Retinal pigment epithelial cell (primary cell): ENCODE data around the gene ALAS2.
A peak's percentile ranks its signal among the peaks of the same experiment; 100 is the strongest.
"Not testable (repeated sequence)": the region's sequence is repeated elsewhere in the genome, so short reads cannot be mapped to it uniquely, and the experiment has no call there.

ENCODE experiments used
- DNase-seq: peaks from one replicate; pipeline ENCODE4 v3.0.0-alpha.2; 2010; ENCODE audit warnings: low read depth
- H3K4me3 ChIP-seq: 2 replicates; pipeline ENCODE4 v1.5.1; 2011; ENCODE audit warnings: mild to moderate bottlenecking, low read length, control low read depth, moderate library complexity
- TF ChIP-seq, protein P1 (sequence below): conservative IDR thresholded peaks from 2 replicates; pipeline ENCODE4 v1.5.1; 2011; ENCODE audit warnings: low read depth, low read length, control low read depth, inconsistent platforms

The ALAS2 gene, protein sequence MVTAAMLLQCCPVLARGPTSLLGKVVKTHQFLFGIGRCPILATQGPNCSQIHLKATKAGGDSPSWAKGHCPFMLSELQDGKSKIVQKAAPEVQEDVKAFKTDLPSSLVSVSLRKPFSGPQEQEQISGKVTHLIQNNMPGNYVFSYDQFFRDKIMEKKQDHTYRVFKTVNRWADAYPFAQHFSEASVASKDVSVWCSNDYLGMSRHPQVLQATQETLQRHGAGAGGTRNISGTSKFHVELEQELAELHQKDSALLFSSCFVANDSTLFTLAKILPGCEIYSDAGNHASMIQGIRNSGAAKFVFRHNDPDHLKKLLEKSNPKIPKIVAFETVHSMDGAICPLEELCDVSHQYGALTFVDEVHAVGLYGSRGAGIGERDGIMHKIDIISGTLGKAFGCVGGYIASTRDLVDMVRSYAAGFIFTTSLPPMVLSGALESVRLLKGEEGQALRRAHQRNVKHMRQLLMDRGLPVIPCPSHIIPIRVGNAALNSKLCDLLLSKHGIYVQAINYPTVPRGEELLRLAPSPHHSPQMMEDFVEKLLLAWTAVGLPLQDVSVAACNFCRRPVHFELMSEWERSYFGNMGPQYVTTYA

DNA sequence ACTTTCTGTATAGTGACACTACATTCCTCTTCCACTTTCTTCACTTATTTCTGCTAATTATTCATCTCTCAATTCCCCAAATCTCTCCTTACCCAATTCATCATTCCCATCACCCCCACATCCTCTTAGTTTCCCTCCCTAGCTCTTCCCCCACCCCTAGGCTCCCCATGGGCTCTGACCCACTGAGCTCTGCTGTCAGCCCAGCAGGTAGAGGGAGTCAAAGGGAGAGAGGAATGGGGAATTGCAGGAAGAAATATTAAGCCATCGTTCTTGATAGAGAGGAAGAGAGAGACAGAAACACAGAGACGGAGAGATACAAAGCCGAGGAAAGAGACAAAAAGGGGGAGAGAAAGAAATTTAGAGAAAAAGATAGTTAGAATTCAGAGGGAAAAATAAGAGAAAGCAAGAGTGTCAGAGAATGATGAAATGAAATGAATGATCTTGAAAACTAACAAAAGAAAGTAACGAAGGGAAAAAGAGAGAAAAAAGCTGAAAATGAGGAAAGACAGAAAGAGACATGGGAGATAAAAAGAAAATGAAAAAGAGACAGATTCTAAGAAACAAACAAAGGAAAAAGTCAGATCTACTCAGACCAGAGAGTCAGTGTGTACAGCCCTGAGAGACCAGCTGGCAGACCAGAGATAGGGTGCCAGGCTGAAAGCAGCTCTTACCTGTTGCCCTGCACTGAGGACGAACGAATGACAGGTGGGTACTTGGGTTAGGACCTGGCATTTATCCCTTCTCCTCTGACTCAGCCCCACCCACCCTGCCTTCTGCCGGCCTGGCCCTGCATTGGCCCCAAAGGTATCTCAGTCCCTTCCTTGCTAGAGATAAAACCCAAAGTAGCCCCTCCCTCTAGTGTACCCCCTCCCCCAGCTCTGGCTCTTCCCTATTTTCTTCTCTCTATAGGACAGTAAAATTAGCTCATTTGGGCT is at the start of gene ALAS2:
TSS of gene ALAS2 (minus strand) at position 707 of the 935 bp plus-strand sequence. CDS start 4,977 bp downstream, outside the sequence.
- H3K4me3 ChIP-seq: no peak within 1 kb of the TSS
- TF ChIP-seq, protein P1, sequence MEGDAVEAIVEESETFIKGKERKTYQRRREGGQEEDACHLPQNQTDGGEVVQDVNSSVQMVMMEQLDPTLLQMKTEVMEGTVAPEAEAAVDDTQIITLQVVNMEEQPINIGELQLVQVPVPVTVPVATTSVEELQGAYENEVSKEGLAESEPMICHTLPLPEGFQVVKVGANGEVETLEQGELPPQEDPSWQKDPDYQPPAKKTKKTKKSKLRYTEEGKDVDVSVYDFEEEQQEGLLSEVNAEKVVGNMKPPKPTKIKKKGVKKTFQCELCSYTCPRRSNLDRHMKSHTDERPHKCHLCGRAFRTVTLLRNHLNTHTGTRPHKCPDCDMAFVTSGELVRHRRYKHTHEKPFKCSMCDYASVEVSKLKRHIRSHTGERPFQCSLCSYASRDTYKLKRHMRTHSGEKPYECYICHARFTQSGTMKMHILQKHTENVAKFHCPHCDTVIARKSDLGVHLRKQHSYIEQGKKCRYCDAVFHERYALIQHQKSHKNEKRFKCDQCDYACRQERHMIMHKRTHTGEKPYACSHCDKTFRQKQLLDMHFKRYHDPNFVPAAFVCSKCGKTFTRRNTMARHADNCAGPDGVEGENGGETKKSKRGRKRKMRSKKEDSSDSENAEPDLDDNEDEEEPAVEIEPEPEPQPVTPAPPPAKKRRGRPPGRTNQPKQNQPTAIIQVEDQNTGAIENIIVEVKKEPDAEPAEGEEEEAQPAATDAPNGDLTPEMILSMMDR: no peak
- no peak for DNase-seq

DNA sequence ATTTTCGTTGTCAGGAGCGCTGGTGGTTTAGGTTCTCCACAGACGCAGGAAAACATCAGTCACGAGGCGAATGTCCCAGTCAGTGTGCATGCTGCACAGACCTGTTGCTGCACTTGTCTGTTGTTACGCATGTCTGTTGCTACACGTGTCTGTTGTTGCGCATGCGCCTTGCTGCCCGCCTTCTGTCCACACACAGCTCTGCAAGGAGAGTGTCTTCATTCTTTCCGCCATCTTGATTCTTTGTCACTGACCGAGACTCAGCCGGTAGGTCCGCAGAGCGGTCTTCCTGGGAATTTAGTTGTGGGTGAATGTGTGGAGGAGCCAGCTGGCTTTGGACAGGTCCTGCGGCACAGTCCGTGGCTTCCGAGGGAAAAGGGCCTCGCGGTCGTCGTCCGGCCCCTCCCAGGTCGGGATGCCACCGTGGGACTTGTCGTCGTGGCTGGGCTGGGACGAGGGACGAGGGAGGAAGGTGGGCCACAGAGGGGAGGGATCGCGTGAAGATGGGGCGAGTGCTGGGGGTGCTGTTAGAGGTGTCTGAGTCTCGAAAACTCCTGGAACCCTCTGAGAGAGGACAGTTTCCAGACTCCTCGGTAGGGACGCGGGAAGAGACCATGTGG is 44.2 kb upstream of the ALAS2 start, which contains the start of gene PAGE2B:
TSS of gene PAGE2B (plus strand) at position 180 of the 617 bp plus-strand sequence. CDS start 1,012 bp downstream, outside the sequence.
- no peak for DNase-seq
- no peak within 1 kb of the TSS for H3K4me3 ChIP-seq
- TF ChIP-seq, protein P1: no peak

DNA sequence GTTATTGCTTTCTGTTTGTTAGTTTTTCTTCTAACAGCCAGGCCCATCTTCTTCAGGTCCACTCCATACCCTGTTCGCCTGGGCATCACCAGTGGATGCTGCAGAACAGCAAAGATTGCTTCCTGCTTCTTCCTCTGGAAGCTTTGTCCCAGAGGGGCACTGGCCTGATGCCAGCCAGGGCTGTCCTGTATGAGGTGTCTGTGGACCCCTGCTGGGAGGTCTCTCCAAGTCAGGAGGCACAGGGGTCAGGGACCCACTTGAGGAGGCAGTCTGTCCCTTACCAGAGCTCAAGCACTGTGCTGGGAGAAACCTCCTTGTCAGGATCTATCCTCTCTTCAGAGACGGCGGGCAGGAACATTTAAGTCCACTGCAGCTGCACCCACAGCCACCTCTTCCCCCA is 41.5 kb upstream of the ALAS2 start:
- no peak for DNase-seq
- H3K4me3 ChIP-seq: no peak overlapping the region
- TF ChIP-seq, protein P1: no peak

DNA sequence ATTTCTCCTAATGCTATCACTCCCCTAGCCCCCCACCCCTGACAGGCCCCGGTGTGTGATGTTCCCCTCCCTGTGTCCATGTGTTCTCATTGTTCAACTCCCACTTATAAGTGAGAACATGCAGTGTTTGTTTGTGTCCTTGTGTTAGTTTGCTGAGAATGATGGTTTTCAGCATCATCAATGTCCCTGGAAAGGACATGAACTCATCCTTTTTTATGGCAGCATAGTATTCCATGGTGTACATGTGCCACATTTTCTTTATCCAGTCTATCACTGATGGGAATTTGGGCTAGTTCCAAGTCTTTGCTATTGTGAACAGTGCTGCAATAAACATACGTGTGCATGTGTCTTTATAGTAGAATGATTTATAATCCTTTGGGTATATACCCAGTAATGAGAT is 36.4 kb upstream of the ALAS2 start:
- DNase-seq, H3K4me3 ChIP-seq: not testable (repeated sequence)

DNA sequence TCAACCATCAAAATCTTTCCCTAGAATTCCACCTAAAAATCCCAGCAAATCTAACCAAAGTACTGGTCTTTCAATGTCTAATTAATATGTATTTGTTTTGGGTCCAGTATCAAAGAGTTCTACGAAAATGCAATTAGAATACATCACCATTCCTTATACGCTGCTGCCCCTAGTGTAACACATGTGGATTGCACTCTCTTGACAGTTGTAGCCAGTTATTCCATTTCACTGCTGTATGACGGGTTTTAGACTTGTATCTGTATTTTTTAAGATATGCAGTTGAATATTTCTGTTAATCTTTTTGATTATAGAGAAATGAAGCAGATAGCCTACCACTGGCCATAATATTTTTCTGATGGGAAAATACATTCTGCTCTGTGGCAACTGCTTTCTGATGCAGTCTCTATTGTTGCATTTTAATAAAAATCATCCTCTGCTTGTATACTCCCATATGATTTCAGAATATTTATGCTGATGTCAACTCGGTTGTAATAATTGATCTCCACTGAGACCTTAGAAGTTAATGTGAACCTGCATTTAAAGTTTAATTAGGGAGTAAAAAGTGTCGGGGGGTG is 27.0 kb upstream of the ALAS2 start:
- TF ChIP-seq, protein P1: peak; percentile 73
- no peak for DNase-seq
- no peak overlapping the region for H3K4me3 ChIP-seq

DNA sequence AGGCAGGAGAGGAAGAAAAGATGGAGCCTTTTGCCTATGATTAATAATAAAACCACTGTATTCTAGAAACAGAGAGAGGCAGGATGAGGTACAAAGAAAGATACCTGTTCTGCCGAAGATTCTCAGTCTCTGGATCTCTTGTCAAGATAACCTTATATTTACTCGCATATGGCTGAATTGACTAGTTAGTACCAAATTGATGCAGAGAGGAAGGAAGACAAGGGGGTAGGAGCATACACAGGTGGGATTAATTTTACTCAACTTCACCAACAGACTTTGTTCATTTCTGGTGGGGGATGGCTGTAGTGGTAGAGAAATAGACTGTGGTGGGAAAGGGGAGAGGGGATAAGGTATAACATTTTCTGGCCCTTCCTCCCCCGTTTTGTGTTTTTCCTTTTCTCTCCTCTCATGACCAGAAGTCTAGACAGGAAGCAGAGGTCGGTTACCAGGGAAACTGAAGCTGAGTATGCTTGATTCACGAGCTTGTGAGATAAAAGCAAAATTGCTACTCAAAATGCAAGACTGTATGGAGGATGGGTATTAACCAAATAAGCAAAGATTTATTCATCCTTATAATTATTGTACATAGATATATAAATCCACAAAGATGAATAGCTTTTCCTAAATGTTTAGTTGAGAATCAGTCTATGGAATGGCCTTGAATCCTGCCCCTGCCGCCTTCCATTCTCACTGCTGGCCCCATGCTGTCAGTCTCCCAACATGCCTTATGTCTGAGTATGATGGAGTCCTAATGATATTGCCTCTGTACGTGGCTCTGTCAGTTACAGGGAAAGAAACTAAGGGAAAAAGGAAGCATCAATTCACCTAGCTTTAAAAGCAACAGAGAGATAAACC is 26.3 kb upstream of the ALAS2 start:
- no peak for DNase-seq
- TF ChIP-seq, protein P1: no peak
- H3K4me3 ChIP-seq: no peak overlapping the region

DNA sequence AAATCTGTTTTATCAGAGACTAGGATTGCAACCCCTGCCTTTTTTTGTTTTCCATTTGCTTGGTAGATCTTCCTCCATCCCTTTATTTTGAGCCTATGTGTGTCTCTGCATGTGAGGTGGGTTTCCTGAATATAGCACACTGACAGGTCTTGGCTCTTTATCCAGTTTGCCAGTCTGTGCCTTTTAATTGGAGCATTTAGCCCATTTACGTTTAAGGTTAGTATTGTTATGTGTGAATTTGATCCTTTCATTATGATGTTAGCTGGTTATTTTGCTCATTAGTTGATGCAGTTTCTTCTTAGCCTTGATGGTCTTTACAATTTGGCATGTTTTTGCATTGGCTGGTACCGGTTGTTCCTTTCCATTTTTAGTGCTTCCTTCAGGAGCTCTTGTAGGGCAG is 19.8 kb upstream of the ALAS2 start:
- DNase-seq, H3K4me3 ChIP-seq: not testable (repeated sequence)
